Measurements from ENCODE around the gene HCN1. TPM values are rescaled to one million over a fixed set of nuclear protein-coding genes. Genes with fewer than 3 reads are reported as not detected.
A peak's percentile ranks its signal among the peaks of the same experiment; 100 is the strongest.

HCN1 gene
- total RNA-seq, 1 donor from 2014 or later = 0.14 TPM

DNA sequence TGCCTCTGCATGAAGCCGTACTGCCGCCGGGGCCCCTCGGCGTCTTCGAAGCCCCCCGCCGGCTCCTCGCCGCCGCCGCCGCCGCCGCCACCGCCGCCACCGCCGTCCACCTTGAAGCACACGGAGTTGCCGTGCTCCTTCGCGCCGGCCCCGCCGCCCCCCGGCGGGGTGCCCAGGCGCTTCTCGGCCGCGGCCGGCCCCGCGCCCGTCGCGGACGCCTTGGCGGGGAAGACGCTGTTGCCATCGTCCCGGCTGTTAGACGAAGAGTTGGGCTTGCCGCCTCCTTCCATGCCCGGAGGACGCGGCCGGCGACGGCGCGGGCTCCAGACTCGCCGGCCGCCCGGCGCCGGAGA, 400 bp downstream of the HCN1 start:
- Histone ChIP-seq H3K9me3 (replicated peaks) (no peaks in the 10 kb centered on the region), H3K27ac (replicated peaks) (no peak overlapping the region), H3K36me3 (no peaks in the 10 kb centered on the region), H3K4me3 (peak overlapping the region; percentile 58), H3K4me1 (peaks cover 12% of the 10 kb centered on the region), H3K27me3 (ENCODE audit: low read depth) (peaks cover 89% of the 10 kb centered on the region)
- TF ChIP-seq, protein P1, sequence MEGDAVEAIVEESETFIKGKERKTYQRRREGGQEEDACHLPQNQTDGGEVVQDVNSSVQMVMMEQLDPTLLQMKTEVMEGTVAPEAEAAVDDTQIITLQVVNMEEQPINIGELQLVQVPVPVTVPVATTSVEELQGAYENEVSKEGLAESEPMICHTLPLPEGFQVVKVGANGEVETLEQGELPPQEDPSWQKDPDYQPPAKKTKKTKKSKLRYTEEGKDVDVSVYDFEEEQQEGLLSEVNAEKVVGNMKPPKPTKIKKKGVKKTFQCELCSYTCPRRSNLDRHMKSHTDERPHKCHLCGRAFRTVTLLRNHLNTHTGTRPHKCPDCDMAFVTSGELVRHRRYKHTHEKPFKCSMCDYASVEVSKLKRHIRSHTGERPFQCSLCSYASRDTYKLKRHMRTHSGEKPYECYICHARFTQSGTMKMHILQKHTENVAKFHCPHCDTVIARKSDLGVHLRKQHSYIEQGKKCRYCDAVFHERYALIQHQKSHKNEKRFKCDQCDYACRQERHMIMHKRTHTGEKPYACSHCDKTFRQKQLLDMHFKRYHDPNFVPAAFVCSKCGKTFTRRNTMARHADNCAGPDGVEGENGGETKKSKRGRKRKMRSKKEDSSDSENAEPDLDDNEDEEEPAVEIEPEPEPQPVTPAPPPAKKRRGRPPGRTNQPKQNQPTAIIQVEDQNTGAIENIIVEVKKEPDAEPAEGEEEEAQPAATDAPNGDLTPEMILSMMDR (IDR thresholded peaks at IDR 0.05; ENCODE audit: borderline replicate concordance) = no peak
- DNase-seq = no peak
- intact Hi-C loops (cut with micrococcal nuclease) = no loop called here

DNA sequence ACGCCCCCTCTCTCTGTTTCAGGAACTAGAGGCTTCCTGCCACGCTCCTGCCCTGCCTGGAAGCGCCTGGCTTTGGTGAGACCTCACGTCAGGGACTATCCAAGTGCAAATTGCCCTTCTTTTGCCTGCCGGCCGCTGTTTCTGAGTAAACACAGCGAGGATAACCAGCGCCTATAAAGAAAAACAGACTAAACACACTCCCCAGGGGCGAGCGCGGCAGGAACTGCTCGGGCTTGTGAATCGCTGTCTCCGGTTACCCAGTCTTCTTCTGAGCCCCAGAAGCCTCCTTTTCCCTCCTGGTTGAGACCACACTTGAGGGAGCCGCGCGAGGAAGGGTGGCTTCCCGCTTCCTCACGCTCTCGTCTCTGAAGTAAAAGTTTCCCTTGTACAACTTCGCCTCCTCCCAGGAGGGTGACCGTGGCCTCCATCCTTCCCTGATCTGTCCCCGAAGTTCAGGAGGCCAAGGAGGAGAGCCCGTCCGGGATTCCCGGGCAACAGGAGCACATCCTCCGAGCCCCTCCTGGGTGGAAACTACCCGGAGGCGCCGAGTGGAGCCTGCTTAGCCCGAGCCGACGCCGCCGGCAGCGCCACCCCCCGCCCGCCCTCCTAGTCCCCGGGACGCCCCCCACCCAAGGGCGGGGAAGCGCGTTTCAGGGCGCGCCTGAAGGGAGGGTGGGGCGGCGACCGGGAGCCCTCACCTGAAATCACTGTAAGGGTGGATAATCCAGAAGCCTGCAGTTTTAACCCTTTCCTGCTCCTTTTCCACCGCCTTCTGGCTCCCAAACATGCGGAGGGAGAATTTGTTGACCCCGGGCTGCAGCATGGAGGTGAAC, 993 bp downstream of the HCN1 start:
- no peaks in the 10 kb centered on the region for H3K36me3 ChIP-seq
- DNase-seq = no peak
- peak overlapping the region; percentile 58 for H3K4me3 ChIP-seq
- TF ChIP-seq, protein P1 (IDR thresholded peaks at IDR 0.05; ENCODE audit: borderline replicate concordance) = no peak
- H3K4me1 ChIP-seq = peaks cover 12% of the 10 kb centered on the region
- H3K27me3 ChIP-seq (ENCODE audit: low read depth) = peaks cover 92% of the 10 kb centered on the region
- intact Hi-C loops (cut with micrococcal nuclease) = no loop called here
- no peak overlapping the region for H3K27ac ChIP-seq (replicated peaks)
- H3K9me3 ChIP-seq (replicated peaks) = no peaks in the 10 kb centered on the region

DNA sequence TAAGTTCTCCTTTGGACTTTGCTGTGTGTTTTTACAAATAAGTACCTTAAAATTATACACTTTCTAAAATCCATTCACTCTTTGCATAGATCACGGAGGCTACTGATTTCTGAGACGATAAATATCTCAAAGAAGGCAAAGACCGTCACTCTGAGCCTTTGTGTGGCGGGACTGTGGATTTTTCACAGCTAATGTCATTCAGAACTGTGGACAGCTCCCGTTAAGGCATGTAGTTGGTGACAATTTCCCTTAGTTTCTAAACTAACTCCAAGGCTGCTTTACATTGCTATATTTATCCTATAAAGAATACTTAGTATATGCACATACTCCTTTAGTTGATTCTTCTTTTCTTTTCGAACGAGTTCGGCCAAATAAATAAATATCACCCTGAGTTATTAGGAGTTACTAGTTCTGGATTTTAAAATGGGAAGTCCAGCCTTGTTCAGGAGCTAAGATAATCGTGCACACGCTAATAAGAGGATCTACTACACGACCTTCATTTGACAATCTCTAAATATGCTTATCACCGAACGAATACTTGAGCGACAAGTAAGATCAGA, 1.8 kb downstream of the HCN1 start:
- intact Hi-C loops (cut with micrococcal nuclease) = no loop called here
- TF ChIP-seq, protein P1 (IDR thresholded peaks at IDR 0.05; ENCODE audit: borderline replicate concordance) = no peak
- H3K4me3 ChIP-seq = no peak overlapping the region

DNA sequence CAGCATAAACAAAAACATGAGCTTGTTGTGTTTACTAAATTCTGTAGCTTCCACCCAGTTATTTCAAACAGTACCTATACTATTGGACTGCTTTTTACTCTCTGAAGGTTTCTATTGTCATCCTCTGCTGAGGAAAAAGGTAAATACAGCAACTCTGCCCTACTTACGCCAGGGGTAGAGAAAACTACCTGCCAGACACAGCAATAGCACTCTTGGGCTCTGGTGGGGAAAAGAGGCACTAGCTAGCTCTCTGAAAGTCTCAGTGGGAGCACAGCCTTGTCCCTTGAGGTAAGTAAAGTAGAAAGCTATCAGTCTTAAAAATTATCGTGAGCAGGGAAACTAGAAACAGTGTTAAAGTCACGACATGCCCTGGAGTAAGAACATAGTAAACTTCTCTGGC, 3.7 kb downstream of the HCN1 start:
- no peak overlapping the region for H3K27ac ChIP-seq (replicated peaks)
- no peak for DNase-seq
- intact Hi-C loops (cut with micrococcal nuclease) = no loop called here
- peaks cover 88% of the 10 kb centered on the region for H3K27me3 ChIP-seq (ENCODE audit: low read depth)
- TF ChIP-seq, protein P1 (IDR thresholded peaks at IDR 0.05; ENCODE audit: borderline replicate concordance) = no peak
- no peaks in the 10 kb centered on the region for H3K36me3 ChIP-seq
- H3K4me1 ChIP-seq = peaks cover 12% of the 10 kb centered on the region
- no peaks in the 10 kb centered on the region for H3K9me3 ChIP-seq (replicated peaks)
- H3K4me3 ChIP-seq = no peak overlapping the region

More for the DNA sequence above, 1.8 kb downstream of the HCN1 start:
- Histone ChIP-seq H3K4me1 (peaks cover 12% of the 10 kb centered on the region), H3K27ac (replicated peaks) (no peak overlapping the region), H3K9me3 (replicated peaks) (no peaks in the 10 kb centered on the region), H3K27me3 (ENCODE audit: low read depth) (peaks cover 93% of the 10 kb centered on the region), H3K36me3 (no peaks in the 10 kb centered on the region)
- DNase-seq = no peak

- Histone ChIP-seq H3K4me3 (no peak overlapping the region), H3K36me3 (no peaks in the 10 kb centered on the region), H3K4me1 (peaks cover 12% of the 10 kb centered on the region), H3K27ac (replicated peaks) (no peak overlapping the region), H3K27me3 (ENCODE audit: low read depth) (peaks cover 80% of the 10 kb centered on the region), H3K9me3 (replicated peaks) (no peaks in the 10 kb centered on the region)
- TF ChIP-seq, protein P1 (IDR thresholded peaks at IDR 0.05; ENCODE audit: borderline replicate concordance) = no peak
- intact Hi-C loops (cut with micrococcal nuclease) = no loop called here
- no peak for DNase-seq
Measured at GRCh38 chr5:45691656-45692055, 4.5 kb downstream of the HCN1 start.

Measured in left ventricle myocardium inferior (tissue), 1 donor.